Measurements from ENCODE around the gene COL4A2.

The COL4A2 gene

DNA sequence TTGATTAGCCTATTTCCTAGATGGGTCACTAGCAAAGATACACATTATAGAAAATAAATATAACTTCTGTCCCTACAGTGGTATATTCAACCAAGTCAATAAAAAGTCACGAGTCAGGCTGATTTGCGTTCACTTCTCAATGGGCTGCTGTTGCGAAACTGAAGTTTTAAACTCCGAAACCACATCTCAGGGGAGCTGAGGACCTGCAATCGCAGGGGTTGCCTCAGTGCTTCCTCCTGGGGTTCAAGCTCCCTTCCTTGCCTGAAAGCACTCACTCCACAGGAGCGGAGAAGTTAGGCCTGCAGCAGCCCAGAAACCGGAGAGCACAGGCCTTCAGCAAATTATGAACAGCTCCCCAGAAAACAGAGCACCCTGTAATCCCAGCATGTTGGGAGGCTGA is 214.9 kb downstream of the COL4A2 start:
- POLR2A ChIA-PET, result interaction anchor here (0.7 kb wide), 1 partner anchor 64 kb away, joined by 5 read pairs; no protein-coding TSS in a partner anchor

DNA sequence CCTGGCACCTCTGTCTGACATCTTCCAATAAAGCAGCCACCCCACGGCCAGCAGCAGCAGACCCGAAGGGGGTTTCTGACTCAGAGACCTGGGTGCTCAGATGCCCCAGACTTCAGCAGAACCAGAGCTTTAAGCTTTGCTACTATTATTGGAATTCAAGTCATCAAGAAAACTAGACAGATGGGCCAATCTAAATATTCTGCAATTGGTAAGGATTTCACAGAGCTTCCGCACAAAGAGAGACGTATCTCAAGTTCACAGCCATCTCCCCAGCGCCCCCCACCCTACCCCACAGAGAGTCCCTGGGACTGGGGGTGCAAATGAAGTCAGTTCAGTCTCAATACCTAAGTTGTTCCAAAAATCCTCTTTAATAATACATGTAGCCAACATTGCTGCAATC is 215.6 kb downstream of the COL4A2 start:
- H3K9me3 ChIP-seq (ENCODE audit: control insufficient read depth, insufficient read depth, low read depth, low read length), result no peaks in the 10 kb centered on the region
- no peak overlapping the region for H3K4me3 ChIP-seq (ENCODE audit: low read depth, low read length)
- POLR2A ChIA-PET, result no interaction called here
- no peak for TF ChIP-seq ZNF354C (tag by site-specific recombination; IDR thresholded peaks at IDR 0.05; ENCODE audit: borderline replicate concordance, low read depth)
- TF ChIP-seq ZNF19 (tag by site-specific recombination; IDR thresholded peaks at IDR 0.05; ENCODE audit: low read depth), result no peak
- no peak for TF ChIP-seq SALL2 (tag by site-specific recombination; IDR thresholded peaks at IDR 0.05; ENCODE audit: borderline replicate concordance)
- TF ChIP-seq ZFP3 (tag by site-specific recombination; IDR thresholded peaks at IDR 0.05; ENCODE audit: low read depth), result no peak
- H3K4me1 ChIP-seq (ENCODE audit: control insufficient read depth, insufficient read depth, low read length), result no peaks in the 10 kb centered on the region
- H3K27ac ChIP-seq (ENCODE audit: extremely low read depth, low read depth, low read length), result no peak overlapping the region
- CTCF ChIA-PET, result no interaction called here
- no peaks in the 10 kb centered on the region for H3K36me3 ChIP-seq (ENCODE audit: control insufficient read depth in 2 of 2, insufficient read depth in 1 of 2, low read length in 2 of 2)

More for the DNA sequence above, 214.9 kb downstream of the COL4A2 start:
- Histone ChIP-seq H3K27ac (ENCODE audit: extremely low read depth, low read depth, low read length) (no peak overlapping the region), H3K4me3 (ENCODE audit: low read depth, low read length) (no peak overlapping the region), H3K9me3 (ENCODE audit: control insufficient read depth, insufficient read depth, low read depth, low read length) (no peaks in the 10 kb centered on the region), H3K36me3 (ENCODE audit: control insufficient read depth in 2 of 2, insufficient read depth in 1 of 2, low read length in 2 of 2) (no peaks in the 10 kb centered on the region), H3K4me1 (ENCODE audit: control insufficient read depth, insufficient read depth, low read length) (no peaks in the 10 kb centered on the region)
- TF ChIP-seq ZNF19 (tag by site-specific recombination; IDR thresholded peaks at IDR 0.05; ENCODE audit: low read depth), result no peak
- CTCF ChIA-PET, result no interaction called here

DNA sequence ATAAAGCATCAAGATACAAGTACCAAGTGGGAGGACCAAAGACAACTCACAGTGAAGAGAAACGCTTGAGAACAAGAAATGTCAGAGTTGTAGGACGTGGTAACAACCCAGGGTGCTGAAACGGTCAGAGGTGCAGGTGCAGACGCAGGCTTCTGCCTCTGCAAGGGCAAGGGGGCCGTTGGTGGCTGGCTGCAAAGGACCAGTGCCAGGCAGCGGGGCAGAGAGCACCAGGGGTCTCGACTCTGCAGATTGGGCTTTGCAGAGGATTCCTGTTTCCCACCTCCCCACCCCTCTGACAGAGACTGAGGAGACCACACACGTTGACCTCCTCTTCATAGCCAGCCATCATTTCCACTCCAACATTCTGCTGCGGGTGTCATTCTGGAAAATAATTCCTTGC is 216.1 kb downstream of the COL4A2 start:
- ChIA-PET POLR2A (no interaction called here), CTCF (no interaction called here)
- H3K36me3 ChIP-seq (ENCODE audit: control insufficient read depth in 2 of 2, insufficient read depth in 1 of 2, low read length in 2 of 2), result no peaks in the 10 kb centered on the region
- no peak overlapping the region for H3K27ac ChIP-seq (ENCODE audit: extremely low read depth, low read depth, low read length)
- no peaks in the 10 kb centered on the region for H3K4me1 ChIP-seq (ENCODE audit: control insufficient read depth, insufficient read depth, low read length)
- no peak overlapping the region for H3K4me3 ChIP-seq (ENCODE audit: low read depth, low read length)
- TF ChIP-seq ZNF223 (tag by site-specific recombination; IDR thresholded peaks at IDR 0.05), result no peak
- no peak for TF ChIP-seq ZBTB21 (tag by site-specific recombination; IDR thresholded peaks at IDR 0.05)
- TF ChIP-seq ZNF529 (tag by site-specific recombination; IDR thresholded peaks at IDR 0.05; ENCODE audit: insufficient replicate concordance), result no peak
- no peak for TF ChIP-seq ZBTB7A (tag by site-specific recombination; IDR thresholded peaks at IDR 0.05; ENCODE audit: low read depth)
- TF ChIP-seq, protein P1, sequence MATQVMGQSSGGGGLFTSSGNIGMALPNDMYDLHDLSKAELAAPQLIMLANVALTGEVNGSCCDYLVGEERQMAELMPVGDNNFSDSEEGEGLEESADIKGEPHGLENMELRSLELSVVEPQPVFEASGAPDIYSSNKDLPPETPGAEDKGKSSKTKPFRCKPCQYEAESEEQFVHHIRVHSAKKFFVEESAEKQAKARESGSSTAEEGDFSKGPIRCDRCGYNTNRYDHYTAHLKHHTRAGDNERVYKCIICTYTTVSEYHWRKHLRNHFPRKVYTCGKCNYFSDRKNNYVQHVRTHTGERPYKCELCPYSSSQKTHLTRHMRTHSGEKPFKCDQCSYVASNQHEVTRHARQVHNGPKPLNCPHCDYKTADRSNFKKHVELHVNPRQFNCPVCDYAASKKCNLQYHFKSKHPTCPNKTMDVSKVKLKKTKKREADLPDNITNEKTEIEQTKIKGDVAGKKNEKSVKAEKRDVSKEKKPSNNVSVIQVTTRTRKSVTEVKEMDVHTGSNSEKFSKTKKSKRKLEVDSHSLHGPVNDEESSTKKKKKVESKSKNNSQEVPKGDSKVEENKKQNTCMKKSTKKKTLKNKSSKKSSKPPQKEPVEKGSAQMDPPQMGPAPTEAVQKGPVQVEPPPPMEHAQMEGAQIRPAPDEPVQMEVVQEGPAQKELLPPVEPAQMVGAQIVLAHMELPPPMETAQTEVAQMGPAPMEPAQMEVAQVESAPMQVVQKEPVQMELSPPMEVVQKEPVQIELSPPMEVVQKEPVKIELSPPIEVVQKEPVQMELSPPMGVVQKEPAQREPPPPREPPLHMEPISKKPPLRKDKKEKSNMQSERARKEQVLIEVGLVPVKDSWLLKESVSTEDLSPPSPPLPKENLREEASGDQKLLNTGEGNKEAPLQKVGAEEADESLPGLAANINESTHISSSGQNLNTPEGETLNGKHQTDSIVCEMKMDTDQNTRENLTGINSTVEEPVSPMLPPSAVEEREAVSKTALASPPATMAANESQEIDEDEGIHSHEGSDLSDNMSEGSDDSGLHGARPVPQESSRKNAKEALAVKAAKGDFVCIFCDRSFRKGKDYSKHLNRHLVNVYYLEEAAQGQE (tag by site-specific recombination; IDR thresholded peaks at IDR 0.05), result no peak
- no peak for TF ChIP-seq ZNF2 (tag by site-specific recombination; IDR thresholded peaks at IDR 0.05)
- no peak for TF ChIP-seq ZNF426 (tag by site-specific recombination; IDR thresholded peaks at IDR 0.05)
- TF ChIP-seq ZNF23 (tag by site-specific recombination; IDR thresholded peaks at IDR 0.05; ENCODE audit: borderline replicate concordance), result no peak
- TF ChIP-seq, protein P2, sequence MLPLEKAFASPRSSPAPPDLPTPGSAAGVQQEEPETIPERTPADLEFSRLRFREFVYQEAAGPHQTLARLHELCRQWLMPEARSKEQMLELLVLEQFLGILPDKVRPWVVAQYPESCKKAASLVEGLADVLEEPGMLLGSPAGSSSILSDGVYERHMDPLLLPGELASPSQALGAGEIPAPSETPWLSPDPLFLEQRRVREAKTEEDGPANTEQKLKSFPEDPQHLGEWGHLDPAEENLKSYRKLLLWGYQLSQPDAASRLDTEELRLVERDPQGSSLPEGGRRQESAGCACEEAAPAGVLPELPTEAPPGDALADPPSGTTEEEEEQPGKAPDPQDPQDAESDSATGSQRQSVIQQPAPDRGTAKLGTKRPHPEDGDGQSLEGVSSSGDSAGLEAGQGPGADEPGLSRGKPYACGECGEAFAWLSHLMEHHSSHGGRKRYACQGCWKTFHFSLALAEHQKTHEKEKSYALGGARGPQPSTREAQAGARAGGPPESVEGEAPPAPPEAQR (tag by site-specific recombination; IDR thresholded peaks at IDR 0.05), result no peak
- no peak for TF ChIP-seq ZNF433 (tag by site-specific recombination; IDR thresholded peaks at IDR 0.05; ENCODE audit: low read depth)
- TF ChIP-seq ZNF792 (tag by site-specific recombination; IDR thresholded peaks at IDR 0.05), result no peak
- TF ChIP-seq ZNF24 (tag by site-specific recombination; IDR thresholded peaks at IDR 0.05), result no peak
- TF ChIP-seq ZNF626 (tag by site-specific recombination; IDR thresholded peaks at IDR 0.05), result no peak
- no peak for TF ChIP-seq ZBTB17 (tag by site-specific recombination; IDR thresholded peaks at IDR 0.05)
- no peaks in the 10 kb centered on the region for H3K9me3 ChIP-seq (ENCODE audit: control insufficient read depth, insufficient read depth, low read depth, low read length)
